Neural cell (in vitro differentiated cells): Measurements from ENCODE around the gene ECM2.

ENCODE experiments used
- CTCF ChIP-seq: fragments of 450-650 bp; IDR thresholded peaks from 2 replicates; pipeline ENCODE4 v1.5.1; 2014; ENCODE audit warnings: antibody characterized with exemption, mild to moderate bottlenecking, moderate library complexity; ENCODE audit not compliant: poor library complexity, severe bottlenecking
- EP300 ChIP-seq: fragments of 450-650 bp; conservative IDR thresholded peaks from 2 replicates; pipeline ENCODE4 v1.6.1; 2014; ENCODE audit warnings: antibody characterized with exemption, mild to moderate bottlenecking, moderate library complexity; ENCODE audit not compliant: poor library complexity, severe bottlenecking
- EZH2 ChIP-seq: fragments of 200-600, 300-800 bp; shearing (Covaris generic), sonication (generic); IDR thresholded peaks from 2 replicates; pipeline ENCODE4 v1.6.1; 2014; ENCODE audit warnings: antibody characterized with exemption, low read length, borderline replicate concordance, mild to moderate bottlenecking; ENCODE audit not compliant: insufficient read depth, poor library complexity, severe bottlenecking
- MXI1 ChIP-seq: fragments of 450-650 bp; conservative IDR thresholded peaks from 2 replicates; pipeline ENCODE4 v1.6.1; 2014; ENCODE audit warnings: antibody characterized with exemption, mild to moderate bottlenecking; ENCODE audit not compliant: poor library complexity, severe bottlenecking
- POLR2AphosphoS5 ChIP-seq: IDR thresholded peaks from 2 replicates; pipeline ENCODE4 v1.6.1; 2012
- RAD21 ChIP-seq: fragments of 450-650 bp; conservative IDR thresholded peaks from 2 replicates; pipeline ENCODE4 v1.6.1; 2014; ENCODE audit warnings: antibody characterized with exemption, mild to moderate bottlenecking, moderate library complexity
- REST ChIP-seq: IDR thresholded peaks from 2 replicates; pipeline ENCODE4 v1.6.1; 2012; ENCODE audit warnings: borderline replicate concordance
- SMC3 ChIP-seq: fragments of 450-650 bp; conservative IDR thresholded peaks from 2 replicates; pipeline ENCODE4 v1.6.1; 2014; ENCODE audit warnings: antibody characterized with exemption, mild to moderate bottlenecking, moderate library complexity; ENCODE audit not compliant: poor library complexity
- TAF1 ChIP-seq: IDR thresholded peaks from 2 replicates; pipeline ENCODE4 v1.6.1; 2012; ENCODE audit warnings: low read depth

GRCh38 chr9:92480291-92480771 lies 55.5 kb downstream of the ECM2 start:
- no peak for TF ChIP-seq POLR2AphosphoS5
- TF ChIP-seq CTCF, result no peak
- TF ChIP-seq REST, result no peak
- no peak for TF ChIP-seq EZH2
- TF ChIP-seq MXI1, result no peak
- no peak for TF ChIP-seq RAD21
- TF ChIP-seq TAF1, result no peak
- TF ChIP-seq EP300, result no peak
- TF ChIP-seq SMC3, result no peak
